ENCODE measurements around the gene PSD2. TPM values are rescaled to one million over a fixed set of nuclear protein-coding genes. Genes with fewer than 3 reads are reported as not detected.

The PSD2 gene
- total and polyA plus RNA-seq, 2 experiments from 2014 or later = under 0.01 TPM; not detected in 1

- WGBS, 2 experiments (ENCODE audit: low coverage in 1 of 2, low lambda C conversion rate in 2 of 2, missing lambda C conversion rate in 2 of 2) = 17 to 20% methylated on average over 9 of the region's 9 CpGs
- Histone ChIP-seq H3K27me3 (replicated peaks; ENCODE audit: insufficient read depth) (peaks cover 9% of the 10 kb centered on the region), H3F3A (ENCODE audit: insufficient read depth) (no peaks in the 10 kb centered on the region), H3K9me3 (ENCODE audit: low read depth) (no peaks in the 10 kb centered on the region), H3K79me2 (ENCODE audit: insufficient read depth) (no peaks in the 10 kb centered on the region), H2AFZ (no peak overlapping the region), H3K27ac (no peak overlapping the region), H3K9ac (no peak overlapping the region), H3K4me1 (ENCODE audit: insufficient read depth) (no peaks in the 10 kb centered on the region), H3K4me2 (ENCODE audit: unreplicated experiment) (no peak overlapping the region), H3K9me2 (ENCODE audit: insufficient read depth) (no peaks in the 10 kb centered on the region), H4K20me1 (ENCODE audit: insufficient read depth) (no peaks in the 10 kb centered on the region), H3K4me3 (no peak overlapping the region), H3K36me3 (ENCODE audit: low read depth) (no peaks in the 10 kb centered on the region)
- peak; percentile 46 for DNase-seq
- TF ChIP-seq EZH2phosphoT487 (IDR thresholded peaks at IDR 0.05; ENCODE audit: insufficient read depth, low read depth) (no peak), EZH2 (IDR thresholded peaks at IDR 0.05; ENCODE audit: insufficient read depth, poor library complexity, severe bottlenecking) (no peak)
- in situ Hi-C loops (cut with MboI) = no loop called here
Observed at GRCh38 chr5:139863361-139863760, 67.8 kb downstream of the PSD2 start.

- Histone ChIP-seq H3K9me3 (ENCODE audit: low read depth) (no peaks in the 10 kb centered on the region), H3F3A (ENCODE audit: insufficient read depth) (no peaks in the 10 kb centered on the region), H3K36me3 (ENCODE audit: low read depth) (no peaks in the 10 kb centered on the region), H3K4me2 (ENCODE audit: unreplicated experiment) (no peak overlapping the region), H2AFZ (no peak overlapping the region), H3K79me2 (ENCODE audit: insufficient read depth) (no peaks in the 10 kb centered on the region), H3K27ac (no peak overlapping the region), H3K4me1 (ENCODE audit: insufficient read depth) (no peaks in the 10 kb centered on the region), H3K4me3 (no peak overlapping the region), H3K9me2 (ENCODE audit: insufficient read depth) (no peaks in the 10 kb centered on the region), H3K9ac (no peak overlapping the region), H3K27me3 (replicated peaks; ENCODE audit: insufficient read depth) (peaks cover 9% of the 10 kb centered on the region), H4K20me1 (ENCODE audit: insufficient read depth) (no peaks in the 10 kb centered on the region)
- WGBS, 2 experiments (ENCODE audit: low coverage in 1 of 2, low lambda C conversion rate in 2 of 2, missing lambda C conversion rate in 2 of 2) = 11 to 13% methylated on average over 5 of the region's 5 CpGs
- DNase-seq = peak; percentile 72
- TF ChIP-seq EZH2 (IDR thresholded peaks at IDR 0.05; ENCODE audit: insufficient read depth, poor library complexity, severe bottlenecking) = no peak
- no peak for TF ChIP-seq EZH2phosphoT487 (IDR thresholded peaks at IDR 0.05; ENCODE audit: insufficient read depth, low read depth)
- in situ Hi-C loops (cut with MboI) = no loop called here
Observed at GRCh38 chr5:139863855-139864558, 68.4 kb downstream of the PSD2 start.

DNA sequence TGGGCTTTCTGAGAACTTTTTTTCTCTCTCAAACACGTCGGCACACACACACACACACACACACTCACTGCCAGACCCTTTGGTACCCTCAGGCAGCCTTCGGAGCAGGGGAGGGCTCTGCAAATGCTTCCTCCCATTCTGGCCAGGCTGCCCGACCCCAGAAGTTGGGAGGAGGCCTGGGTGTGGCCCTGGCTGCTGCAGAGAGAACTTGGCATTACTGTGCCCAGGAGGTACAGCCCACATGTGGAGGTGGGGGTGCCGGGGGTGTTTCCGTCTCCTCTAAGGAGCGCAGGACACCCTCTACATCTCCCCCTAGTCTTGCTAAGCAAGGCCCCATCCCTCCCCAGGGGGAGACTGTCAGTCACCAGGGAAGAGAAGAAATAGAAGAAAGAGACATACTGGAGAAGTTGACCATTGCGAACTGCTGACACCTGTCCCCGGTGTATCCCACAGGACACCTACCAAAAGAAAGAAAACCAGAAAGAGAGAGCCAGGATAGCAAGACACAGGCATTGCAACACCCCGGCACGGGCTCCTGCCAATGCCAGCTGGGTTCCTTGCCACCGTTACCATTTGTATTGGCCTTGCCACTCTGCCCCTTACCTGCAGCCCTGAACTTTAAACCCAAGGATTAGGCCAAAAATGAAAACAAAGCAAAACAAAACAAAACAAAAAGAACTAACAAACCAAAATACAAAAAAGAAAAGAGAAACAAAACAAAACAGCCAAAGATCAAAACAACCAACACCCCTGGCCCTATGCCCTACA lies 69.3 kb downstream of the PSD2 start:
- H3K36me3 ChIP-seq (ENCODE audit: low read depth) = no peaks in the 10 kb centered on the region
- WGBS, 2 experiments (ENCODE audit: low coverage in 1 of 2, low lambda C conversion rate in 2 of 2, missing lambda C conversion rate in 2 of 2) = 47 to 51% methylated on average over 12 of the region's 12 CpGs
- peaks cover 13% of the 10 kb centered on the region for H3K27me3 ChIP-seq (replicated peaks; ENCODE audit: insufficient read depth)
- H3K4me3 ChIP-seq = no peak overlapping the region
- H3F3A ChIP-seq (ENCODE audit: insufficient read depth) = no peaks in the 10 kb centered on the region
- no peaks in the 10 kb centered on the region for H4K20me1 ChIP-seq (ENCODE audit: insufficient read depth)
- H3K9me2 ChIP-seq (ENCODE audit: insufficient read depth) = no peaks in the 10 kb centered on the region
- in situ Hi-C loops (cut with MboI) = no loop called here
- no peak for DNase-seq
- H2AFZ ChIP-seq = no peak overlapping the region
- no peak overlapping the region for H3K9ac ChIP-seq
- no peak overlapping the region for H3K27ac ChIP-seq
- H3K4me2 ChIP-seq (ENCODE audit: unreplicated experiment) = no peak overlapping the region
- H3K9me3 ChIP-seq (ENCODE audit: low read depth) = no peaks in the 10 kb centered on the region
- no peaks in the 10 kb centered on the region for H3K4me1 ChIP-seq (ENCODE audit: insufficient read depth)
- H3K79me2 ChIP-seq (ENCODE audit: insufficient read depth) = no peaks in the 10 kb centered on the region
- TF ChIP-seq EZH2 (IDR thresholded peaks at IDR 0.05; ENCODE audit: insufficient read depth, poor library complexity, severe bottlenecking) = no peak
- no peak for TF ChIP-seq EZH2phosphoT487 (IDR thresholded peaks at IDR 0.05; ENCODE audit: insufficient read depth, low read depth)

DNA sequence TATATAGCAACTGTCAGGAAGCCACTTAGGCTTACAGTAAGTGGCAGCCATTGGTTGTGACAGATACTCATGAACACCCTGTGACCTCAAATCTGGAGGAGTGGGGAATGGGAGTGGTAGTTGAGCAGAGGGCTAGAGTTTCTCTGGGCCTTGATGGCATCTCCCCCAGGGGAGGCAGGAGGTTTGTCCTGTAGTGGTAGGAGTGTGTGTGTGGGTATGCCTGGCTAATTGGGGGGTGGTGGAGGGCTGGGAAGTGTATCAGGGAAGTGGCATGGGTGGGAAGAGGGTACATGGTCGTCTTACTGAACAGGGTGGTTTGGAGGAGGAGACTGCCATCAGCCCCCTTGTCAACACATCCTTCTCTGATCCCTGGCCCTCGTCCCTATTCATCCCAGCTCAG lies 71.5 kb downstream of the PSD2 start:
- no peaks in the 10 kb centered on the region for H3K79me2 ChIP-seq (ENCODE audit: insufficient read depth)
- in situ Hi-C loops (cut with MboI) = no loop called here
- no peak overlapping the region for H3K9ac ChIP-seq
- no peaks in the 10 kb centered on the region for H3K9me3 ChIP-seq (ENCODE audit: low read depth)
- no peak overlapping the region for H3K4me3 ChIP-seq
- H3K27me3 ChIP-seq (replicated peaks; ENCODE audit: insufficient read depth) = peaks cover 13% of the 10 kb centered on the region
- WGBS, 2 experiments (ENCODE audit: low coverage in 1 of 2, low lambda C conversion rate in 2 of 2, missing lambda C conversion rate in 2 of 2) = 13 to 15% methylated on average over 2 of the region's 2 CpGs
- no peaks in the 10 kb centered on the region for H3F3A ChIP-seq (ENCODE audit: insufficient read depth)
- no peaks in the 10 kb centered on the region for H3K4me1 ChIP-seq (ENCODE audit: insufficient read depth)
- DNase-seq = no peak
- H3K4me2 ChIP-seq (ENCODE audit: unreplicated experiment) = no peak overlapping the region
- no peaks in the 10 kb centered on the region for H3K9me2 ChIP-seq (ENCODE audit: insufficient read depth)
- H2AFZ ChIP-seq = no peak overlapping the region
- TF ChIP-seq EZH2phosphoT487 (IDR thresholded peaks at IDR 0.05; ENCODE audit: insufficient read depth, low read depth) (no peak), EZH2 (IDR thresholded peaks at IDR 0.05; ENCODE audit: insufficient read depth, poor library complexity, severe bottlenecking) (no peak)
- H3K36me3 ChIP-seq (ENCODE audit: low read depth) = no peaks in the 10 kb centered on the region
- no peak overlapping the region for H3K27ac ChIP-seq
- no peaks in the 10 kb centered on the region for H4K20me1 ChIP-seq (ENCODE audit: insufficient read depth)

All from GM23248 (cell line).